ENCODE measurements around the gene LGALS7.

LGALS7 gene

DNA sequence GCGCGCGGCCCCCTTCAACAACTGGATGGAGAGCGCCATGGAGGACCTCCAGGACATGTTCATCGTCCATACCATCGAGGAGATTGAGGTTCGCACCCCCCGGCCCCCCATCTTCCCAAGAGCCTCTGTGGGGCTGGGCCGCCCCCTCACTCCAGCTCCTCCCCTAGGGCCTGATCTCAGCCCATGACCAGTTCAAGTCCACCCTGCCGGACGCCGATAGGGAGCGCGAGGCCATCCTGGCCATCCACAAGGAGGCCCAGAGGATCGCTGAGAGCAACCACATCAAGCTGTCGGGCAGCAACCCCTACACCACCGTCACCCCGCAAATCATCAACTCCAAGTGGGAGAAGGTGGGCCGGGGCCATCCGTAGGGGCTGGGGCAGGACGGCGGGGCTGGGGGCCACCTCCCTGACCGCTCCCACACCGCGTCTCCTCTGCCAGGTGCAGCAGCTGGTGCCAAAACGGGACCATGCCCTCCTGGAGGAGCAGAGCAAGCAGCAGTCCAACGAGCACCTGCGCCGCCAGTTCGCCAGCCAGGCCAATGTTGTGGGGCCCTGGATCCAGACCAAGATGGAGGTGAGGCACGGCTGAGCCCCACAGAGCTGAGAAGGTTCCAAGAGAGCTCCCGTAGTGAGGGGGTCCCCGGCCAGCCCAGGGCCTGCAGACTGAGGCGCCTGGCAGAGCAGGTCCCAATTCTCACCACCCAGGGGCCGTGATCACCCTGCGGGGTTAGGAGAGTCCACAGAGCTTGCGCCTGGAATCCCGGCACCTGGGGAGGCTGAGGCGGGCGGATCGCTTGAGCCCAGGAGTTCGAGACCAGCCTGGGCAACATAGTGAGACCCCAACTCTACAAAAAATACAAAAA, 49.1 kb downstream of the LGALS7 start:
- no peak for TF ChIP-seq CTCF (IDR thresholded peaks at IDR 0.05)
- peak overlapping the region; percentile 14 to 95 for H3K27ac ChIP-seq

DNA sequence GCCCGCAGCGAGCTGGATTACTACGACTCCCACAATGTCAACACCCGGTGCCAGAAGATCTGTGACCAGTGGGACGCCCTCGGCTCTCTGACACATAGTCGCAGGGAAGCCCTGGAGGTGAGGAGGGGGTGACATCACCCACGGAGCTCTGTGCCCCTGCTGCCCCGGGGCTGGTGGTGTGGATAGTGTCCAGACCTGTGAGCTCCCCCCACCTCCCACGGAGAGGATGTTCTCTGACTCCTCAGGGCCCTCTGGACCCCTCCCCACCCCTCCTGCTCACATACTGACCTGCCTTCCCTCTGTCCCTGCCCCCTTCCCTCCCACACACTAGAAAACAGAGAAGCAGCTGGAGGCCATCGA, 49.7 kb downstream of the LGALS7 start:
- no peak for DNase-seq (ENCODE audit: low spot score)
- TF ChIP-seq CTCF (IDR thresholded peaks at IDR 0.05) = no peak
- peak overlapping the region; percentile 83 to 95 for H3K27ac ChIP-seq
- H3K4me3 ChIP-seq = no peak overlapping the region

More for the DNA sequence above, 49.1 kb downstream of the LGALS7 start:
- no peak for DNase-seq (ENCODE audit: low spot score)
- H3K4me3 ChIP-seq = no peak overlapping the region

GRCh38 chr19:38722947-38723605, 50.2 kb downstream of the LGALS7 start:
- Histone ChIP-seq H3K27ac (peak overlapping the region; percentile 83 to 95), H3K4me3 (no peak overlapping the region)
- no peak for DNase-seq (ENCODE audit: low spot score)
- no peak for TF ChIP-seq CTCF (IDR thresholded peaks at IDR 0.05)

GRCh38 chr19:38721979-38722773, 51.1 kb downstream of the LGALS7 start:
- Histone ChIP-seq H3K4me3 (no peak overlapping the region), H3K27ac (peak overlapping the region; percentile 83 to 95)
- no peak for DNase-seq (ENCODE audit: low spot score)
- TF ChIP-seq CTCF (IDR thresholded peaks at IDR 0.05) = no peak

- no peak for TF ChIP-seq CTCF (IDR thresholded peaks at IDR 0.05)
- no peak for DNase-seq (ENCODE audit: low spot score)
- H3K27ac ChIP-seq = peak overlapping the region; percentile 83 to 95
- no peak overlapping the region for H3K4me3 ChIP-seq
Measured at GRCh38 chr19:38721496-38721895, 51.8 kb downstream of the LGALS7 start.

All from coronary artery (tissue), 2 donors.